Prostate gland (tissue), 2 donors: ENCODE results near the gene BCL2L11.

Experiments
- CTCF ChIP-seq, 4 experiments: fragments of 200-600 bp in 2 of 4; fragments of 450-650 bp in 2 of 4; sonication (generic) in 2 of 4; IDR thresholded peaks; 1 replicate in 3 of 4; 2 replicates in 1 of 4; pipeline ENCODE4 v1.5.1; 2016 to 2019; ENCODE audit warnings: antibody characterized with exemption in 4 of 4, mild to moderate bottlenecking in 2 of 4, moderate library complexity in 2 of 4
- POLR2A ChIP-seq: fragments of 450-650 bp; IDR thresholded peaks from one replicate; pipeline ENCODE4 v1.6.1; 2016; ENCODE audit warnings: antibody characterized with exemption, mild to moderate bottlenecking
- POLR2AphosphoS5 ChIP-seq: sonication (generic); formaldehyde crosslinking; IDR thresholded peaks from one replicate; pipeline ENCODE4 v1.6.1; 2017; ENCODE audit warnings: antibody characterized with exemption

- no peak for TF ChIP-seq CTCF (IDR thresholded peaks at IDR 0.05)
- no peak for TF ChIP-seq POLR2A
- no peak for TF ChIP-seq POLR2AphosphoS5
Measured at GRCh38 chr2:111207851-111208250, 87.1 kb downstream of the BCL2L11 start.
